Measurements from ENCODE around the gene BSND.

Gene BSND

DNA sequence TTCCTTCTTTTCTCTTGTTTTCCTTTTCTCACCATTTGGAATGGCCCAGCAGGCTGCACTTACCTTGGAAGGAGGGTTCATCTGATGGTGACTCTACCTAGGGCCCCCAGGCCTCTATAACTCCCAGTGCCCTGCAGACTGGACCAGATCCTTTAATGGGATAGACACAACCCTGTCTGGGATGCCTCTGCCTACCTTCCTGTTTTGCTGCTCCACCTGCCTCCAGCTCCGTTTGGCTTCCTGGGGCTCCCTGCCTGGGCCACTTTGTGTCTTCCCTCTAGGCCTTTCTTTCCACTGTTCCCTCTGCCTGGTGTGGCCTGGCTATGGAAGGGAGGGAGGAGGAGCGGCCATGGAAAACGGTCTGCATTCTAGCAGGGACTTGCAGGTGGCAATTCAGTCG, 48.1 kb downstream of the BSND start:
- DNase-seq (ENCODE audit: low read depth), result no peak

DNA sequence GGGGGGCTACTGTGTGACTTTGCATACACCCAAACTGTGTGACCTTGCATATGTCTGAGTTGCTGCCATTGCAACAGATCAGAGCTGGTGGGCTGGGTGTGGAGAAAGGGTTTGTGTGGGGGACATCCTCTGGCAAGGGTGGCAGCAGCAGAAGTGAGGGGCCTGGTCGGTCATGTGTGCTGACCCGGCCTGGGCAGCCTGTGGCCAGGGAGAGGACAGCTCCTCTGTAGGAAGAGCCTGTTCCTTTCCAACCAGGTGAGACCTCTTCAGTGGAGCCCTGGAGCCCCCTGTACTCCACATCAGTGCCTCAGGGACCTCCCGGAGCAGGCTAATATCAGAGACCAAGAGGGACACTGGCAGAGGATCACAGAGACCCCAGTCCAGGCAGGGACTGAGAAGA, 48.9 kb downstream of the BSND start:
- no peak for DNase-seq (ENCODE audit: low read depth)

DNA sequence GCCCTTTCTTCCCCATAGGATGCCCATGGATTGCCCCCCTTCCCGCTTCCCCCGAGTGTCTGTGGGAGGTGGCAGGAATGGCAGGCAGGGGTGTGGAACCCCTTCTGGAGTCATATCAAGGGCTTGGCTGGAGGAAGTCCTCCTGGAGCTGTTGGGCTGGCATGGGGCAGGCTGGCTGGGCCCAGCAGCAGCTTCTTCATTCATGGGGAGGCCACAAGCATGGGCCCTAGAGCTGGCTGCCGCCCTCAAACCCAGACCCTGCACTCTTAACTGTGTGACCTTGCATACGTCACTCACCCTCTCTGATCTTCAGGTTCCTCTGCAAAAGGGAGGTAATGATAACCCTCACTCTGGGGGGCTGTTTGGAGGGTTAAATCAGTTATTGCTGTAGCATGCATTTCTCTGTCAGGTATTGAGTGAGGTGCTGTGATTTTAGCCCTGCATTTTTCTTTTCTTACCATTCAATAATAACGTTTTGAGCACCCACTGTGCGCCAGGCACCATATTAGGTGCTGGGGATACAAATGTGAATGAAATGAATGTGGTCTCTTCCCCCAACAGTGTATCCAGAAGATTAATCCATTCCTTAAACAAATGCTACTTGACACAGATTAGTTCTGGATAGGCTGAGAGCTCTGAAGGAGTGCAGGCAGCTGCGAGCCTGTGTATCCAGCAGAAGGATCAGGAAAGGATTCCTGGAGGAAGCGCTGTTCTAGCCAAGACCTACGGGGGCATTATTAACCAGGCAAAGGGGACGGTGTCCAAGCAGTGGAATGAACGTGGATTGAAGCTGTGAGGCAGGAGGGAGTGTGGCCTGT, 49.9 kb downstream of the BSND start:
- DNase-seq (ENCODE audit: low read depth), result no peak

DNA sequence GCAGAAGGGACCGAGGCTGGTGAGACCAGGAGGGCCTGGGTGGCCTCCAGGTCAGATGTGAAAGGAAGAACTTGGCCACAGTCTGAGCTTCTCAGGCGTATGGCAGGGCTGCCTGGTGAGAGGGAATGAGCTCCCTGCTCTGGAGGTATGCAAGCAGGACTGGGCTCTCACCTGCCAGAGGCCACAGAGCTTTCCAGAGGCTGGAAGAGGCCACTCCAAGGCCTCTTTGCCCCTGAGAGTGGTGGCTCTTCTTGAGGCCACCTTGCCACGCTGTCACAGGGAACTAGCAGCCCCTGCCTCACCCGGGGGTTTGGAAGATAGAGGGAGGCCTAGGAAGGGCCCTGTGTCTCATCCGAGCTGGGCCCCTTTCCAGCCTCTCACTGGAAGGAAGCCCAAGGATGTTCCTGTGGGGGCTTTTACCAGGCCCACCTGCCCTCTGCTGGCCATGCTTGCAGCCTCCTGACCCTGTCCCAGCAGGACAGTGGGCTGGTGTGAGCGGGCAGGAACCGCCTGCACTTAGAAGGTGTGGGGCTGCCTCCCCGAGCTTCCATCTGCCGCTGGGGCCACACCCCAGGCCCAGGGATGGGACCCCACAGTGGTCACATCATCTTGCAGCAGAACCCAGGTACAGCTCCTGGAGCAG, 50.7 kb downstream of the BSND start:
- DNase-seq (ENCODE audit: low read depth), result no peak

DNA sequence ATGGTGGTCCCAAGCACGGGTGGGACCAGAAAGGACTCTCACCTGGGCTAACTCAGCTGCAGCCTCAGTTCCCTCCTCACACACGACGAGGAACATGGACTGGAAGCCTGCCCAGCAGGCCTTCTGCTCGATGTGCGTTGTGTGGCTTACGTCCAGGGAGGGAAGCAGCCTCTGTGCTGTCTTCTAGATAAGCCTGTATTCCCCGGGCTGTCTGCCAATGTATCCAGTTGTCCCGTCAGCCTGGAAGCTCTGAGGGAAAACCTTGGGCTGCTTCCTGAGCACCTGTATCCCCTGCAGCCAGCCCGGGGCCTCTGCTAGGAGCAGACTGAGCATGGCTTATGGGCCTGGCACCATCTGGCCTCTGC, 51.2 kb downstream of the BSND start:
- DNase-seq (ENCODE audit: low read depth), result no peak

DNA sequence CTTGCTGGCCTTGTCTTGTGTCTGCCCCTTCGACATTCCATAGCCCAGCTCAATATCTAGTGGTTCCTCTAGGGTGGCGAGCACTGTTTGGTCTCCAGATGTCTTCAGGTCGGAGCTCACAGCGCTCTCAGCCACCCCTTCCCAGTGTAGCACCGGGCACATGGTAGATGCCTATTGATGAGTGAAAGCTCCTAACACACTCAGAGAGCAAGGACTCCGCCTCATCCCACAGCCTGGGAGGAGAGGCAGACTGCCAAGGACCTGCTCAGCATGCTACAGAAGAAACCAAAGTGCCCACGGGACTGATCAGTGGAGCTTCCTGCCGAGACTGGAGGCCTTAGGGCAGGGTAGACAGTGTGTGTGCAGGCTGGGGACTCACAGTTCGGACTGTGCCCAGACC, 51.5 kb downstream of the BSND start:
- DNase-seq (ENCODE audit: low read depth), result peak; percentile 77

DNA sequence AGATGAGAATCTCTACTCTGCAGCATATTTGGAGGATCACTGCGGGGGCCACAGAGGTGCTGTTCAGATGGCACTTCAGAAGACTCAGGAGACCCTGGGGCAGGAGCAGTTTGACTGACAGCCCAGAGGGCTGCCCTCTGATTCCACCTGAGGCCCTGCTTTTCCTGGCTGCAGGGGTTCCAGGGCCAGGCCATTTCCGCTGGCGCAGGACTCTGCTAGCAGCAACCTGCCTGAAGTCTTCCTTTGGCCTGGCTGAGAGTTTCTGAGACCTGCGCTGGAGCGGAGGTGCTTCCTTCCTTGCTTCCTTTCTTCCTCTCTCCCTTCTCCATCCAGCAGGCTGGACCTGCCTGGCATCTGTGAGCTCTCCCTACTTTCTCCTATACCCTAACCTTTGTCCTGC, 52.4 kb downstream of the BSND start:
- no peak for DNase-seq (ENCODE audit: low read depth)

DNA sequence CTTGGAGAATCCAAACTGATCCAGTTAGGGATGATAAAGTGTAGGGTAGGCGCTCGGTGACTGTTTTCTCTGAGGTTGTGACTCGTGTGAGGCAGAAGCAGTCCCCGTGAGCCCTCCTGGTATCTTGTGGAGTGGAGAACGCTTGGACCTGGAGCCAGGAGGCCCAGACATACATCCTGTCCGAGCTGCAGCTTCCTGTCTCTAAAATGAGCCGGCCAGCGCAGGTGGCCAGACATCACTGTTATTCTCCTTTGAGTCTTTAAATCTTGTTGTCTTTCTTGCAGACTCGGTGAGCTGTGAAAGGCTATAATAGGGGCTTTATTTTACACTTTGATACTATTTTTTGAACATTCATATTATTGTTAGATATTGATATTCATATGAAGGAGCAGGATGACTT, 52.9 kb downstream of the BSND start:
- DNase-seq (ENCODE audit: low read depth), result no peak

DNA sequence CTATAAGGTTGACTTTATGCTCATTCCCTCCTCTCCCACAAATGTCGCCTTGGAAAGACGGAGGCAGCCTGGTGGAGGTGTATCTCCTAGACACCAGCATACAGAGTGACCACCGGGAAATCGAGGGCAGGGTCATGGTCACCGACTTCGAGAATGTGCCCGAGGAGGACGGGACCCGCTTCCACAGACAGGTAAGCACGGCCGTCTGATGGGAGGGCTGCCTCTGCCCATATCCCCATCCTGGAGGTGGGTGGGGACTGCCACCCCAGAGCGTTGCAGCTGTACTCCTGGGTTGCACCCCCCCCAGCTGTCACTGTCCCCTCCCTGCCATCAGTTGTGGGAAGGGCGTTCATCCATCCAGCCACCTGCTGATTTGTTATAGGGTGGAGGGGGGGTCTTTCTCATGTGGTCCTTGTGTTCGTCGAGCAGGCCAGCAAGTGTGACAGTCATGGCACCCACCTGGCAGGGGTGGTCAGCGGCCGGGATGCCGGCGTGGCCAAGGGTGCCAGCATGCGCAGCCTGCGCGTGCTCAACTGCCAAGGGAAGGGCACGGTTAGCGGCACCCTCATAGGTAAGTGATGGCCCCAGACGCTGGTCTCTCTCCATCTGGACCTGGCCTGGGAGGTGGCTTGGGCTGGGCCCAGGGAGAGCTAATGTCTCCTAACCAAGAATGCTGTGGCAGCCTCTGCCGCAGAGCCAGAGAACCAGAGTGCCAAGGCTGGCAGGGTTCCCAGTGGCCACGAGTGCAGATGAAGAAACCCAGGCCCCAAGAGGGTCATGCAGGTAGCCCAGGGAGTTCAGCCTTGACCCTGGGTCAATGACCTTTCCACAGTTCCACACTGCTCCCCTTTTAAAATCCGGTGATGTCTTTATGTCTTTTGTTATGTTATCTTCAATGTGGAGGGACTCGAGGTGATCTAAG, 53.7 kb downstream of the BSND start:
- DNase-seq (ENCODE audit: low read depth), result no peak

DNA sequence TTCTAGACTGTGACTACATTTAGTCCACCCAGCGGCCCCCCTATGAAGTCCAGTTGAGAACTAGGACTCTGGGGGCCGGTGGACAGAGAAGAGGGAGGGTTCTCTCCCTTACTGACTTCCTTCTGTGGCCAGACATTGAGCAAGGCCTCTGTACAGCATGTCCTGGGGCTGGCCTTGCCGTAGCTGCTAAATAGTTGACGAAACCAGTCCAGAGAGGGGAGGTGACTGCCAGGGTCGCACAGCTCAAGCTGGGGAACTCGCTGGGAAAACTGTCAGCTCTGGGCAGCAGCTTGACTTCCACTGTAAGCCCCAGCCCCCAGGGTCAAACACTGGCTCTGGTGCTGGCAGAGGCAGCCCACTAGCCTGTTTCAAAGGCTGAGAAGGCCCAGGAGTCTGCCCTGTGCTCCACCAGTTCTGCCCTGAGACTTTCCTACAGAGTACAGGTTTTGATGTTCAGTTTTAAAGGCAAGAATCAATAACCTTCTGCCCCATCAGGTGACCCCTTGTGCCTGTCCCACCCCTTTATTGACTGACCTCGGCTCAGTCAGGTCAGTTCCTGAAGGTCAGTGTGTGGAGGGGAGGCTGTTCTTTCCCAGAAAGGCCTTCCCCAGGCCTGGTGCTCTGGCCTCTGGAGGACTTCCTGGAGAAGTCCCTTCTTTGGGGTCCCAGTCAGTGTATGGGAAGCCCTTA, 54.7 kb downstream of the BSND start:
- no peak for DNase-seq (ENCODE audit: low read depth)

DNA sequence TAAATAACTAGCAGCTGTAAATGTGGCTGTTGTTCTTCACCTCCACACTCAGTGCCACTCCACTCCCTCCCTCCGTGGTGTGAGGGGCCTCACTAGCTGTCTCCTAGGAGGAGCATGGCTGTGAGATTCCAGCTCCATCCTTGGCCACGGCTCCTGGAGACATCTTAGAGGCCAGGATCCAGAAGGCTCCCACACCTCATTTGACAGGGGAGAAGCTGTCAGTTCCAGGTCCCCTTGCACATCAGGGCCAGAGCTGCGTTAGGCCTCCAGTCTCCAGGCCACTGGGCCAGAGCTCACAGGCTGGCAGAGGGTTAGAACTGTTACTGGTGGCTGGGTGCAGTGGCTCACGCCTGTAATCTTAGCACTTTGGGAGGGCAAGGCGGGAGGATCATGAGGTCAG, 55.7 kb downstream of the BSND start:
- DNase-seq (ENCODE audit: low read depth), result no peak

DNA sequence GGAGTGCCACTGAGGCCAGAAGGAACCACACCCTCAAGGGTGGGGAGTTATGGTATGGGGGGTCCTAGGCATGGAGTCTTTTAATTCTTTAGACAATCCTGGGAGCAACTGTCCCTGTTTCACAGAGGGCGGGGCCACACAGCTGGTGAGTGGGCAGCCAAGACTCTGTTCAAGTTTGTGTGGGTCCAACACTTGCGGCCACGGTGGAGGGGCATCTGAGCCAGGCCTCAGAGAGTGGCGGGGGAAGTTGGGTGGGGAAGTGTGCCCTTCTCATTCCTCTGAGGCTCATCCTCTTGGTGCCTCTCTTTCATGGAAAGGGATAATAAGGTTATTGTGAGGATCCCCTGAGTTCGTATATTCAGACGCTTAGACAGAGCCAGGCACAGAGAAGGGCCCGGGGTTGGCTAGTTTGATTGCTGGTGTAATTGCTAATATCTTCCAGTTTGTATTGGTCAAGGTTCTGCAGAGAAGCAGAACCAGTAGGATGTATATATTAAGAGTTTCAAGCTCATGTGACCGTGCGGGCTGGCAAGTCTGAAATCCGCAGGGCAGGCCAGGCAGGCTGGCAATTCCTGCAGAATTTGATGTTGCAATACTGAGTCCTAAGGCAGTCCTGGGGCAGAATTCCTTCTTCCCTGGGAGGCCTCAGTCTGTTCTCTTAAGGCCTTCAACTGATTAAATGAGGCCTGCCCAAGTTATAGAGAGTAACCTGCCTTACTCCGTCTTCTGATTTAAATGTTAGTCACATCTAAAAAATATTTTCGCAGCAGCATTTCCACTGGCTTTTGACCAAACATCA, 56.5 kb downstream of the BSND start:
- no peak for DNase-seq (ENCODE audit: low read depth)

DNA sequence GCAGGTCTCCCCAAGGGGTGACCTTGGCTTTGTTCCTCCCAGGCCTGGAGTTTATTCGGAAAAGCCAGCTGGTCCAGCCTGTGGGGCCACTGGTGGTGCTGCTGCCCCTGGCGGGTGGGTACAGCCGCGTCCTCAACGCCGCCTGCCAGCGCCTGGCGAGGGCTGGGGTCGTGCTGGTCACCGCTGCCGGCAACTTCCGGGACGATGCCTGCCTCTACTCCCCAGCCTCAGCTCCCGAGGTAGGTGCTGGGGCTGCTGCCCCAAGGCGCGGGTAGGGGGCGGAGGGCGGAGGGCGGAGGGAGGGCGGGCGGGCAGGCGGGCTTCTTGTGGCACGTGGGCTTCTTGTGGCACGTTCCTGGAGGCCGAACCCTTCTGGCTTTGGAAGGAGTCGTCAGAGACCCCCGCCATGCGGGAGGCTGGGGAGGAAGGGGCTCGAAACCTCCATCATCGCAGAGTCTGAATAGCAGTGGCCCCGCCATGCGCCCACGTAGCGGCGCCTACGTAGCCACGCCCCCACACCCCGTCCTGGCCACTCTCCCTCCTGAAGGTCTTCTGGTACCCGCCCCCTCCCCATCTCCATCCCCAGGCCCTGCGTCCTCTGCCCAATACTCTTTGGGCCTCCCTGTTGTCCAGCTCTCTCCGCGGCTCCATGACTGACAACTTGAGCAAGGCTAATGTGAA, 57.4 kb downstream of the BSND start:
- no peak for DNase-seq (ENCODE audit: low read depth)

DNA sequence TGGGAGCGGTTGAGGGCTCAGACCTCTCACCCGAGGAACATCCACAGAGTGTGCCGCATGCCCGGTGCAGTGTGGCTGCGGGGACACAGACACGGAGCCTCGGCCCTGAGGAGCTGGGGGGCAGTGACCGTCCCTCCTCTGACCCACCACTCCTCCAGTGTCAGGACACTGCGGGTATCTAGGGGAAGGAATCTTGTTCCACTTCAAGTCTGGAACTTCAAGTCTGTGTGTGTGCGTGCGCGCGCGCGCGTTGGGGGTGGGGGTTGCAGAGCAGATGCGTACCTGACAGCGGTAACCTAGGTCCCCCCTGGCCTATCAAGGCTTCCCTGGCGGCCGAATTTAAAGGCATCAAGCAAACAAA, 57.9 kb downstream of the BSND start:
- DNase-seq (ENCODE audit: low read depth), result no peak

DNA sequence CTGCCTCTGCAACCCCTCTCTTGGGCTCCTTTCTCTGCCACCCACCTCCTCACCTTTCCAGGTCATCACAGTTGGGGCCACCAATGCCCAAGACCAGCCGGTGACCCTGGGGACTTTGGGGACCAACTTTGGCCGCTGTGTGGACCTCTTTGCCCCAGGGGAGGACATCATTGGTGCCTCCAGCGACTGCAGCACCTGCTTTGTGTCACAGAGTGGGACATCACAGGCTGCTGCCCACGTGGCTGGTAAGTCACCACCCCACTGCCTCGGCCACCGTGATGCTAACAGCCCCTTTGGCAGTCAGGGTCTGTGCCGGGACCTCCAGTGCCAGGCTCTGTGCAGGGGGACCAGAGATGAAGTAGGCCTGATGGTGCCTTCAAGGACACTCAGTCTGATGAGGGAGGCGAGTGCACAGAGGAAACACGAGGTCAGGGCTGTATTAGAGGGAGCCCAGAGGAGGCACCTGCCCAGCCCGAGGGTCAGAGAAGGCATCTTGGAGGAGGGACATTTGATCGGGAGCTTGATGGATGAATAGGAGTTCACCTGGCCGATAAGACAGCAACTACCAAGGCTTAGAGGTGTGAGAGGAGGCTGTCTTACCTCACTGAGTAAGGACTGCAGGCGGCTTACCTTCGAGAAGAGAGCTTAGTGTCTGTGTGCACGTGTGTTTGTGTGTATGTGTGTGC, 58.7 kb downstream of the BSND start:
- no peak for DNase-seq (ENCODE audit: low read depth)

DNA sequence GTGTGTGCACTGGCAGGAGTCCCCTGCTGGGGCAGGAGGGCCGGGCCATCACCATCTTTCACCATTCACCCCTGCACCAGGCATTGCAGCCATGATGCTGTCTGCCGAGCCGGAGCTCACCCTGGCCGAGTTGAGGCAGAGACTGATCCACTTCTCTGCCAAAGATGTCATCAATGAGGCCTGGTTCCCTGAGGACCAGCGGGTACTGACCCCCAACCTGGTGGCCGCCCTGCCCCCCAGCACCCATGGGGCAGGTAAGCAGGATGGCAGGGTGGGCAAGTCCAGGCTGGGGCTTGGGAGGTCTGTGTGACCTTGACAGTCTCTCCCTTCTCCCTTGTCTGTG, 59.2 kb downstream of the BSND start:
- no peak for DNase-seq (ENCODE audit: low read depth)

DNA sequence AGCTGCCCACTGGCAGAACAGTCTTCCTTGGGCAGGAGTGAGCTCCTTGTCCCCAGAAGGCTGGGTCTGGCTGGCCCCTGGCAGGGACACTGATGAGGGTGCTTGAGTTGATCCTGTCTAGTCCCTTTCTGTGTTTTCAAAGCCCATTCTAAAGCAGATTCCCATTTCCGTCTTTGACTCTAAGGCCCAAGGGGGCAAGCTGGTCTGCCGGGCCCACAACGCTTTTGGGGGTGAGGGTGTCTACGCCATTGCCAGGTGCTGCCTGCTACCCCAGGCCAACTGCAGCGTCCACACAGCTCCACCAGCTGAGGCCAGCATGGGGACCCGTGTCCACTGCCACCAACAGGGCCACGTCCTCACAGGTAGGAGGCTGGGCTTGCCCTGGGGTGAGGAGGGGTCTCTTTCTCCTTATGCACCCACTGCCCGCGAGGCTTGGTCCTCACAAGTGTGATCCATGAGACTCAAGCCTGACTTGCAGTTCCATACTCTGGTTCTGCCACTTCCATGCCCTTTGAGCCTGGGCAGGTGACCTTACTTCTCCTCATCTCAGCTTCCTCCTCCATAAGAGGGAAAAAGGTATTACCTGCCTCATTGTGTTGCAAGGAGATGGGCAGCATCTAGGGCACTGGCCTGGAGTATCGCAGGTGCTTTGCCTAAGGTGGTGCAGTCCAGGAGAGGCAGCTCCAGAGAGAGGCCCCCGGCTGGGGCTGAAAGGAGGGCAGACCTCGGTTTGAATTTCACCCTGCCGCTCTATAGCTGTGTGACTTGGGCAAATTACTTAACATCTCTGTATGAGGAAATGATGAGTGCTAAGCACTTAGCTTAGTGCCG, 60.8 kb downstream of the BSND start:
- DNase-seq (ENCODE audit: low read depth), result no peak

DNA sequence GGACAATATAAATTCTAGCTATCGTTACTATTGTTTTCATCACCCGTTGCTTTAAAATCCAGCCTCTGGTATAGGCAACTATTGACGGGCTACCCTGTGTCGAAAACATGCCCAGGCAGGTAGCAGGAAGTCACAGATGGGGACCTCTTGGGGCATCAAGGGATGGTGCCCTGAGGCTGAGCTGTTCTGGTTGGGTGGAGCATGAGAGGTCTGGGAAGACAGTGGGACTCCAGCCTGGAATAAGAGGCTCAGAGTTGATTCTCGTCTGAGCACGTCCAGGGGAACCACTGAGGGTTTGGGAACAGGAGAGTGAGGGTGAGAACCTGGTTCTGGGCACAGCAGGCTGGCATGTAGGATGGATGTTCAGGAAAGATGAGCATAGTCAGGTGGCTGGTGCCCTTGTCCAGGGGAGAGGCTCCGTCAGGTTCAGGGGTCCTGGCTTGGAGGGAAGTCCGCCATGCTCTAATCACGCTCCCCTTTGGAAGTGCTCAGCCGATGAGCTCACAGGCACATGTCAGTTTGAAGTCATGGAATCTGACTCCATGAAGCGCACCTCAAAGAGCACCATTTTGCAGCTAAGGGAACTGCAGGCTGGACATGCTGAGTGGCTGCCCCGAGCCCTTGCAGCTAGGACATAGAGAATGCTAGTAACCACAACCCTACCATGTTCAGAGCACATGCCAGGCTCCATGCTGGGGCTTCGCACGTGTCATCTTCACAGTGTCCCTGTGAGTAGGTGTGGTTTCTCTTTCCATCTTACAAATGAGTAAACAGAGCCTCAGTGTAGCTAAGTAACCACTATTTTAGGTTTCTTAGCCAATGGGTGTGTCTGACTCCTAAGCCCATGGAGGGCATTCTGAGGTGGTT, 61.6 kb downstream of the BSND start:
- DNase-seq (ENCODE audit: low read depth), result peak; percentile 27

Data from stromal cell of bone marrow (primary cell).